Uterine smooth muscle cell (primary cell): ENCODE data around the gene ZBTB14. TPM values are rescaled to one million over a fixed set of nuclear protein-coding genes. Genes with fewer than 3 reads are reported as not detected.

ENCODE experiments used
- total RNA-seq: library from RNA; depleted of rRNA; stranded (reverse); fragments of >200 nt; gene quantifications from 2 replicates; pipeline ENCODE4 v1.2.3, GENCODE V29; 2014

Gene ZBTB14, protein sequence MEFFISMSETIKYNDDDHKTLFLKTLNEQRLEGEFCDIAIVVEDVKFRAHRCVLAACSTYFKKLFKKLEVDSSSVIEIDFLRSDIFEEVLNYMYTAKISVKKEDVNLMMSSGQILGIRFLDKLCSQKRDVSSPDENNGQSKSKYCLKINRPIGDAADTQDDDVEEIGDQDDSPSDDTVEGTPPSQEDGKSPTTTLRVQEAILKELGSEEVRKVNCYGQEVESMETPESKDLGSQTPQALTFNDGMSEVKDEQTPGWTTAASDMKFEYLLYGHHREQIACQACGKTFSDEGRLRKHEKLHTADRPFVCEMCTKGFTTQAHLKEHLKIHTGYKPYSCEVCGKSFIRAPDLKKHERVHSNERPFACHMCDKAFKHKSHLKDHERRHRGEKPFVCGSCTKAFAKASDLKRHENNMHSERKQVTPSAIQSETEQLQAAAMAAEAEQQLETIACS
- total RNA-seq, result 13.0 and 13.3 TPM in 2 replicates

DNA sequence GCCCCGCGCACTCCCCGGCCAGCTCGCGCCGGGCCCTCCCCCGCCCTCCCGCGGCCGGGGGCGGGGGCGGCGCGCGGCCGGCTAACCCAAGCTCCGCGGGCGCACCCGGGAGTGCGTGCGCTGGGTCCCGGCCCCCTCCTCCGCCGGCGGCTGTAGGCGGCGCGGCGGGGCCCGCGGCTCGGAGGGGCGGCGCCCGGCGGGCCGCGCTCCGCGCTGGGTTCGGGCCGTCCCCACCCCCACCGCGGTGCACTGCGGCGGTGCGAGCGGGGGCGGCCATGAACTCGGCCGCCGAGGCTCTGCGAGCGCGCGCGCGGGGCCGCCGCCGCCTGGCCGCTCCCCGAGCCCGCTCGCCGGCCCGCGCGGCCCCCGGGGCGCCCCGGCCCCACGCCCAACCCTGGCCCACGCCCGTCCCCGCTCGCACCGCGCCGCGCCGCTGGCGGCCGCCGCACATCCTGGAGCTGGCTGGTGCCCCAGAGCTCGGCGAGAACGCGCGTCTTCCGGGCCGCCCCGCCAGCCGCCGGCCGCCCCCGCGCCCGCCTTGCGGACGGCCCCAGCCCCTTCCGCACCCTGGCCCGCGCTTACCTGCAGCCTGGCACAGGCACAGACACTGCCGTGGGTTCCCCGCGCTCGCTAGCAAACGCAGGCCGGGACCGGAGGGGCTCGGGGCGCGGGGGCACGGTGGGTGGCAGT lies at the start of gene ZBTB14:
TSS of gene ZBTB14 (minus strand) at position 496 of the 690 bp plus-strand sequence. CDS start 2,480 bp downstream, outside the sequence.

Other genes starting within 250 kb of the ZBTB14 start
- not detected in 2 replicates for gene AKAIN1, start 98.5 kb downstream of the ZBTB14 start, total RNA-seq
- gene EPB41L3, start 248.3 kb upstream of the ZBTB14 start, total RNA-seq, result 8.7 and 16.6 TPM in 2 replicates